Astrocyte (in vitro differentiated cells and primary cell): ENCODE results near the gene FANK1. TPM values are rescaled to one million over a fixed set of nuclear protein-coding genes. Genes with fewer than 3 reads are reported as not detected.

Experiments
- DNase-seq: peaks from one replicate; pipeline ENCODE4 v3.0.0-alpha.2; 2010; ENCODE audit warnings: low read depth
- FAIRE-seq: peaks from 2 replicates; lab custom pipeline; 2011; peaks lifted over from hg19 to GRCh38; lab: Jason Lieb, UNC
- H2AFZ ChIP-seq: 2 replicates; pipeline ENCODE4 v1.6.0; 2012; ENCODE audit warnings: low read depth, low read length, inconsistent platforms
- H3K27ac ChIP-seq: 2 replicates; pipeline ENCODE4 v1.5.1; 2011; ENCODE audit warnings: low read depth, low read length, inconsistent platforms
- H3K27me3 ChIP-seq: 2 replicates; pipeline ENCODE4 v1.6.0; 2011; ENCODE audit warnings: low read length, inconsistent platforms; ENCODE audit not compliant: insufficient read depth
- H3K36me3 ChIP-seq: 2 replicates; pipeline ENCODE4 v1.5.1; 2011; ENCODE audit warnings: low read length, inconsistent platforms; ENCODE audit not compliant: insufficient read depth
- H3K4me1 ChIP-seq: 2 replicates; pipeline ENCODE4 v1.5.1; 2011; ENCODE audit warnings: low read length, inconsistent platforms; ENCODE audit not compliant: insufficient read depth
- H3K4me2 ChIP-seq: 2 replicates; pipeline ENCODE4 v1.6.0; 2012; ENCODE audit warnings: low read length, inconsistent platforms
- H3K4me3 ChIP-seq: 2 replicates; pipeline ENCODE4 v1.5.1; 2011; ENCODE audit warnings: low read depth, mild to moderate bottlenecking, low read length, inconsistent platforms; ENCODE audit not compliant: insufficient read depth
- H3K79me2 ChIP-seq: 2 replicates; pipeline ENCODE4 v1.6.0; 2012; ENCODE audit warnings: mild to moderate bottlenecking, low read length, inconsistent platforms; ENCODE audit not compliant: insufficient read depth
- H3K9ac ChIP-seq: 2 replicates; pipeline ENCODE4 v1.6.0; 2012; ENCODE audit warnings: mild to moderate bottlenecking, low read length, inconsistent platforms
- H3K9me3 ChIP-seq: 2 replicates; pipeline ENCODE4 v1.5.1; 2012; ENCODE audit warnings: low read depth, mild to moderate bottlenecking, low read length, inconsistent platforms; ENCODE audit not compliant: insufficient read depth
- H4K20me1 ChIP-seq: 2 replicates; pipeline ENCODE4 v1.6.0; 2012; ENCODE audit warnings: low read length, inconsistent platforms; ENCODE audit not compliant: insufficient read depth
- H3K27ac Mint-ChIP-seq: one replicate; pipeline ENCODE4 v1.8.0; 2021; ENCODE audit warnings: mild to moderate bottlenecking, mixed read lengths; ENCODE audit not compliant: unreplicated experiment
- H3K27me3 Mint-ChIP-seq: one replicate; pipeline ENCODE4 v1.8.0; 2021; ENCODE audit warnings: low read depth, mixed read lengths; ENCODE audit not compliant: unreplicated experiment
- H3K36me3 Mint-ChIP-seq: one replicate; pipeline ENCODE4 v1.8.0; 2021; ENCODE audit warnings: low read depth, mixed read lengths; ENCODE audit not compliant: unreplicated experiment
- H3K4me1 Mint-ChIP-seq: one replicate; pipeline ENCODE4 v1.8.0; 2021; ENCODE audit warnings: low read depth, mixed read lengths; ENCODE audit not compliant: unreplicated experiment
- H3K4me3 Mint-ChIP-seq: one replicate; pipeline ENCODE4 v1.8.0; 2021; ENCODE audit warnings: mild to moderate bottlenecking, moderate library complexity, mixed read lengths; ENCODE audit not compliant: unreplicated experiment
- H3K9me3 Mint-ChIP-seq: one replicate; pipeline ENCODE4 v1.8.0; 2021; ENCODE audit warnings: mild to moderate bottlenecking, mixed read lengths; ENCODE audit not compliant: unreplicated experiment
- EZH2 ChIP-seq: IDR thresholded peaks from 2 replicates; pipeline ENCODE4 v1.6.1; 2012; ENCODE audit warnings: mild to moderate bottlenecking, low read length, inconsistent platforms; ENCODE audit not compliant: insufficient read depth
- total RNA-seq: library from RNA; stranded (reverse); gene quantifications from 2 replicates; pipeline ENCODE4 v1.2.1, GENCODE V29; 2021
- TF ChIP-seq, protein P1 (sequence below): IDR thresholded peaks from 2 replicates; pipeline ENCODE4 v1.5.1; 2011; ENCODE audit warnings: low read depth, mild to moderate bottlenecking, inconsistent platforms, low read length, moderate library complexity; ENCODE audit not compliant: insufficient read depth

Gene FANK1
- total RNA-seq, 1 donor from 2014 or later, result 9.7 TPM

DNA sequence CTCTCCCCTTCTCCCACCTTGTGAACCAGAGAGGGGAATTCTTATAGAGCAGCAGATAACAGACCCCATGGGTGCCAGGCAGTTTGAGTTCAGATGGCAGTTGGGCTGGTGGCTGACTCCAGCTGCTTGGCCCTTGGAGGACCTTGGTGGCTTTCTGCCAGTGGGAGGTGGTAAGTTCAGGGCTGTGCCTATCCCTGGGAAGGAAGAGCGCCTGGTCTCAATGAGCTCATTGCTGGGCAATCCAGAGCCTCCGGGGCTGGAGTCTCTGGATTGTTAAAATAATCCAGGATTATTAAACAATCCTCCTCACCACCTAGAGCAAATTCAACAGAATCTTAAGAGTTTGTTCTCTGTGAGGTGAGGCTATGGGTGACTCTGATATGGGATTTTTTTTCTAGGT lies 105.2 kb downstream of the FANK1 start:
- no peak overlapping the region for H2AFZ ChIP-seq
- H3K27ac ChIP-seq, result no peak overlapping the region
- FAIRE-seq (no peak), DNase-seq (no peak)
- peaks cover 7% of the 10 kb centered on the region for H3K4me1 Mint-ChIP-seq
- no peak for TF ChIP-seq EZH2
- TF ChIP-seq, protein P1, sequence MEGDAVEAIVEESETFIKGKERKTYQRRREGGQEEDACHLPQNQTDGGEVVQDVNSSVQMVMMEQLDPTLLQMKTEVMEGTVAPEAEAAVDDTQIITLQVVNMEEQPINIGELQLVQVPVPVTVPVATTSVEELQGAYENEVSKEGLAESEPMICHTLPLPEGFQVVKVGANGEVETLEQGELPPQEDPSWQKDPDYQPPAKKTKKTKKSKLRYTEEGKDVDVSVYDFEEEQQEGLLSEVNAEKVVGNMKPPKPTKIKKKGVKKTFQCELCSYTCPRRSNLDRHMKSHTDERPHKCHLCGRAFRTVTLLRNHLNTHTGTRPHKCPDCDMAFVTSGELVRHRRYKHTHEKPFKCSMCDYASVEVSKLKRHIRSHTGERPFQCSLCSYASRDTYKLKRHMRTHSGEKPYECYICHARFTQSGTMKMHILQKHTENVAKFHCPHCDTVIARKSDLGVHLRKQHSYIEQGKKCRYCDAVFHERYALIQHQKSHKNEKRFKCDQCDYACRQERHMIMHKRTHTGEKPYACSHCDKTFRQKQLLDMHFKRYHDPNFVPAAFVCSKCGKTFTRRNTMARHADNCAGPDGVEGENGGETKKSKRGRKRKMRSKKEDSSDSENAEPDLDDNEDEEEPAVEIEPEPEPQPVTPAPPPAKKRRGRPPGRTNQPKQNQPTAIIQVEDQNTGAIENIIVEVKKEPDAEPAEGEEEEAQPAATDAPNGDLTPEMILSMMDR, result no peak
- H3K27me3 ChIP-seq, result no peaks in the 10 kb centered on the region
- H3K36me3 Mint-ChIP-seq, result peaks cover 5% of the 10 kb centered on the region
- H3K27ac Mint-ChIP-seq, result peak overlapping the region; percentile 89
- no peak overlapping the region for H3K4me2 ChIP-seq
- H3K27me3 Mint-ChIP-seq, result no peaks in the 10 kb centered on the region
- no peak overlapping the region for H3K9ac ChIP-seq
- H3K79me2 ChIP-seq, result no peaks in the 10 kb centered on the region
- H3K4me1 ChIP-seq, result no peaks in the 10 kb centered on the region
- no peak overlapping the region for H3K4me3 ChIP-seq
- H3K9me3 Mint-ChIP-seq, result no peaks in the 10 kb centered on the region
- H3K4me3 Mint-ChIP-seq, result no peak overlapping the region
- no peaks in the 10 kb centered on the region for H4K20me1 ChIP-seq
- H3K36me3 ChIP-seq, result no peaks in the 10 kb centered on the region
- H3K9me3 ChIP-seq, result no peaks in the 10 kb centered on the region

DNA sequence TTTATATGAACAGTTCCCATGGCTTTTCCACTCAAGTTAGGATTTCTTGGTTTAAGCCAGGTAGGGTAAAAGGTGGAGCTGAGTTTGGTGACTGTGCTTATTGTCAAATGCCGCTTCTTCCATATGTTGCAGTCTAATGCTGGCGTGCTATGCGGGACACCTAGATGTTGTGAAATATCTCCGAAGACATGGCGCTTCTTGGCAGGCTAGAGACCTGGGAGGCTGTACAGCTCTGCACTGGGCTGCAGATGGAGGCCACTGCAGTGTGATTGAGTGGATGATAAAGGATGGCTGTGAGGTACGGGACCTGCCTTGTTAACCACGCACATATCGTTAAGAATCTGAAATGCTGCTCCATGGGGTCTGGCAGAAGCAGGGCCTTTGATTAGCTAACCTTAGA lies 108.4 kb downstream of the FANK1 start:
- Histone ChIP-seq H4K20me1 (no peaks in the 10 kb centered on the region), H3K9ac (no peak overlapping the region), H3K36me3 (no peaks in the 10 kb centered on the region), H3K4me1 (no peaks in the 10 kb centered on the region), H3K9me3 (no peaks in the 10 kb centered on the region), H3K4me2 (no peak overlapping the region), H3K27ac (no peak overlapping the region), H3K4me3 (no peak overlapping the region), H3K79me2 (no peaks in the 10 kb centered on the region), H2AFZ (no peak overlapping the region), H3K27me3 (no peaks in the 10 kb centered on the region)
- FAIRE-seq (no peak), DNase-seq (no peak)
- no peaks in the 10 kb centered on the region for H3K9me3 Mint-ChIP-seq
- TF ChIP-seq EZH2, result no peak
- TF ChIP-seq, protein P1, result no peak
- H3K4me3 Mint-ChIP-seq, result no peak overlapping the region
- H3K27ac Mint-ChIP-seq, result no peak overlapping the region
- peaks cover 1% of the 10 kb centered on the region for H3K4me1 Mint-ChIP-seq
- H3K36me3 Mint-ChIP-seq, result peaks cover 17% of the 10 kb centered on the region
- H3K27me3 Mint-ChIP-seq, result no peaks in the 10 kb centered on the region

DNA sequence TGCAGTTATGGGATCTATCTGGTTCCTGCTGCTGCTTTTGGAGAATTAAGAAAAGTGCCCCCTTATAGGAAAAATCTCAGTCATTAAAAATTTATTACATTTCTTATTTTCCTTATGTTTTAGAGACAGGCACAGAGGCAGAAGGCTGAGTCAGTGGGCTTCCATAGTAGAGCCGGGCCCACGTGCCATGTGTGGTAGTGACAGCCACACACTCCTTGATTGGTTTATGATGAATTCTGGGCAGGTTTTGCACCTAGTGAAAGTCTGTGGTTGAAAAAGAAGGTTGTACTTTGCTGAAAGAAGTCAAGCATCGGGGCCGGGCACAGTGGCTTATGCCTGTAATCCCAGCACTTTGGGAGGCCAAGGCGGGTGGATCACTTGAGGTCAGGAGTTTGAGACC lies 109.9 kb downstream of the FANK1 start:
- no peaks in the 10 kb centered on the region for H3K4me1 ChIP-seq
- Mint-ChIP-seq H3K27me3 (no peaks in the 10 kb centered on the region), H3K36me3 (peaks cover 25% of the 10 kb centered on the region), H3K9me3 (no peaks in the 10 kb centered on the region), H3K27ac (no peak overlapping the region), H3K4me1 (no peaks in the 10 kb centered on the region), H3K4me3 (no peak overlapping the region)
- H4K20me1 ChIP-seq, result no peaks in the 10 kb centered on the region
- no peak overlapping the region for H3K27ac ChIP-seq
- FAIRE-seq (no peak), DNase-seq (no peak)
- H3K79me2 ChIP-seq, result no peaks in the 10 kb centered on the region
- no peak overlapping the region for H3K4me2 ChIP-seq
- no peaks in the 10 kb centered on the region for H3K9me3 ChIP-seq
- H3K4me3 ChIP-seq, result no peak overlapping the region
- H3K9ac ChIP-seq, result no peak overlapping the region
- H3K36me3 ChIP-seq, result peaks cover 4% of the 10 kb centered on the region
- TF ChIP-seq, protein P1, result no peak
- TF ChIP-seq EZH2, result no peak
- H3K27me3 ChIP-seq, result no peaks in the 10 kb centered on the region
- H2AFZ ChIP-seq, result no peak overlapping the region
